HFFc6 (cell line): ENCODE measurements around the gene CCNA1. TPM values are rescaled to one million over a fixed set of nuclear protein-coding genes. Genes with fewer than 3 reads are reported as not detected.

Source experiments
- DNase-seq: peaks from one replicate; pipeline ENCODE4 v3.0.0-alpha.2; 2018
- H3K27ac Mint-ChIP-seq: 2 replicates; pipeline ENCODE4 v1.8.0; 2020; ENCODE audit warnings: mild to moderate bottlenecking, mixed read lengths
- H3K27me3 Mint-ChIP-seq: 2 replicates; pipeline ENCODE4 v1.8.0; 2021; ENCODE audit warnings: mild to moderate bottlenecking, moderate library complexity, mixed read lengths; ENCODE audit not compliant: insufficient read depth
- H3K36me3 Mint-ChIP-seq: 2 replicates; pipeline ENCODE4 v1.8.0; 2021; ENCODE audit warnings: low read depth, mixed read lengths
- H3K4me1 Mint-ChIP-seq: 2 replicates; pipeline ENCODE4 v1.8.0; 2020; ENCODE audit warnings: low read depth, mixed read lengths
- H3K4me3 Mint-ChIP-seq: 2 replicates; pipeline ENCODE4 v1.8.0; 2020; ENCODE audit warnings: mild to moderate bottlenecking, moderate library complexity, mixed read lengths
- H3K9me3 Mint-ChIP-seq: 2 replicates; pipeline ENCODE4 v1.8.0; 2020; ENCODE audit warnings: mild to moderate bottlenecking, mixed read lengths
- CTCF ChIP-seq: fragments of 200-600 bp; sonication (generic); IDR thresholded peaks from 2 replicates; pipeline ENCODE4 v1.5.0; 2021; ENCODE audit warnings: antibody characterized with exemption, mild to moderate bottlenecking
- total RNA-seq, 6 experiments: library from RNA; stranded (reverse); fragmentation: NEBNext Ultra II Directional; extraction: Animal tissue kit (Norgen Biotek cat#: 25700); gene quantifications; 2 replicates in 1 of 6; 3 replicates in 5 of 6; pipeline ENCODE4 v1.2.3, GENCODE V29; 2021

Gene CCNA1
- total RNA-seq, 6 experiments from 2014 or later = not detected

GRCh38 chr13:36414461-36414860, 17.8 kb upstream of the CCNA1 start:
- peaks cover 5% of the 10 kb centered on the region; the same call in 1 of the 2 replicates for H3K27me3 Mint-ChIP-seq
- H3K27ac Mint-ChIP-seq = no peak overlapping the region
- no peak overlapping the region for H3K4me3 Mint-ChIP-seq
- H3K36me3 Mint-ChIP-seq = no peaks in the 10 kb centered on the region
- TF ChIP-seq CTCF = no peak
- H3K9me3 Mint-ChIP-seq = no peaks in the 10 kb centered on the region
- H3K4me1 Mint-ChIP-seq = peaks cover 13% of the 10 kb centered on the region
- no peak for DNase-seq

GRCh38 chr13:36417331-36417730, 15.0 kb upstream of the CCNA1 start:
- Mint-ChIP-seq H3K27me3 (peaks cover 2% of the 10 kb centered on the region; the same call in 1 of the 2 replicates), H3K36me3 (no peaks in the 10 kb centered on the region), H3K4me3 (no peak overlapping the region), H3K27ac (no peak overlapping the region), H3K9me3 (no peaks in the 10 kb centered on the region), H3K4me1 (peaks cover 26% of the 10 kb centered on the region)
- no peak for TF ChIP-seq CTCF
- DNase-seq = no peak

- H3K4me3 Mint-ChIP-seq = peak overlapping the region; percentile 51
- H3K4me1 Mint-ChIP-seq = peaks cover 26% of the 10 kb centered on the region
- H3K27me3 Mint-ChIP-seq = peaks cover 2% of the 10 kb centered on the region
- peak; percentile 16 for DNase-seq
- TF ChIP-seq CTCF = no peak
- H3K9me3 Mint-ChIP-seq = no peaks in the 10 kb centered on the region
- H3K36me3 Mint-ChIP-seq = no peaks in the 10 kb centered on the region
- H3K27ac Mint-ChIP-seq = no peak overlapping the region
Observed at GRCh38 chr13:36418022-36418805, 14.1 kb upstream of the CCNA1 start.

GRCh38 chr13:36420437-36420891, 11.8 kb upstream of the CCNA1 start:
- H3K27me3 Mint-ChIP-seq = no peaks in the 10 kb centered on the region; the same call in none of the 2 replicates
- H3K4me3 Mint-ChIP-seq = peak overlapping the region; percentile 58; the same call in 1 of the 2 replicates
- H3K9me3 Mint-ChIP-seq = peaks cover 5% of the 10 kb centered on the region; the same call in 1 of the 2 replicates
- H3K27ac Mint-ChIP-seq = no peak overlapping the region
- peak; percentile 58 for DNase-seq
- TF ChIP-seq CTCF = peak; percentile 95
- H3K36me3 Mint-ChIP-seq = no peaks in the 10 kb centered on the region
- H3K4me1 Mint-ChIP-seq = peaks cover 26% of the 10 kb centered on the region

- peaks cover 5% of the 10 kb centered on the region; the same call in 1 of the 2 replicates for H3K9me3 Mint-ChIP-seq
- no peaks in the 10 kb centered on the region for H3K36me3 Mint-ChIP-seq
- no peak for DNase-seq
- no peak for TF ChIP-seq CTCF
- no peaks in the 10 kb centered on the region; the same call in none of the 2 replicates for H3K27me3 Mint-ChIP-seq
- peaks cover 26% of the 10 kb centered on the region for H3K4me1 Mint-ChIP-seq
- no peak overlapping the region for H3K4me3 Mint-ChIP-seq
- no peak overlapping the region for H3K27ac Mint-ChIP-seq
Observed at GRCh38 chr13:36421447-36421846, 10.8 kb upstream of the CCNA1 start.
